Activated CD8-positive, alpha-beta T cell treated with anti-CD3 and anti-CD28 coated beads for 36 hours (primary cell): ENCODE measurements around the gene RPIA. TPM values are rescaled to one million over a fixed set of nuclear protein-coding genes. Genes with fewer than 3 reads are reported as not detected.
"Not testable (repeated sequence)": the region's sequence is repeated elsewhere in the genome, so short reads cannot be mapped to it uniquely, and the experiment has no call there.

Experiments used
- ATAC-seq: fragments of 200-7000 bp; cut with Tn5 transposase; one replicate; pipeline ENCODE4 v1.10.0; 2021; ENCODE audit warnings: mild to moderate bottlenecking, moderate library complexity
- CTCF ChIA-PET: fragments of 350-600 bp; sonication (Branson Sonifier 250); formaldehyde crosslinking; loops from one replicate; lab custom pipeline; 2021; ENCODE audit warnings: antibody characterized with exemption; lab: Charles Lee
- POLR2A ChIA-PET: fragments of 350-600 bp; sonication (Branson Sonifier 250); formaldehyde crosslinking; loops from one replicate; lab custom pipeline; 2021; ENCODE audit warnings: antibody characterized with exemption; lab: Charles Lee
- DNase-seq: peaks from one replicate; pipeline ENCODE4 v3.0.0-alpha.2; 2020
- H3K27ac Mint-ChIP-seq: one replicate; pipeline ENCODE4 v1.8.0; 2021; ENCODE audit warnings: mild to moderate bottlenecking, mixed read lengths
- H3K27me3 Mint-ChIP-seq: one replicate; pipeline ENCODE4 v1.8.0; 2021; ENCODE audit warnings: mixed read lengths
- H3K36me3 Mint-ChIP-seq: one replicate; pipeline ENCODE4 v1.8.0; 2021; ENCODE audit warnings: low read depth, mixed read lengths
- H3K4me1 Mint-ChIP-seq: one replicate; pipeline ENCODE4 v1.8.0; 2021; ENCODE audit warnings: low read depth, mixed read lengths
- H3K4me3 Mint-ChIP-seq: one replicate; pipeline ENCODE4 v1.8.0; 2021; ENCODE audit warnings: mild to moderate bottlenecking, moderate library complexity, mixed read lengths
- H3K9me3 Mint-ChIP-seq: one replicate; pipeline ENCODE4 v1.8.0; 2021; ENCODE audit warnings: mixed read lengths
- intact Hi-C: fragments of 100-400 bp; cut with micrococcal nuclease; formaldehyde crosslinking; loops from one replicate; pipeline ENCODE4 v1.10.0; 2022
- total RNA-seq, 2 experiments: library from RNA; stranded (reverse); gene quantifications; one replicate each; pipeline ENCODE4 v1.2.3, GENCODE V29; 2021
- TF ChIP-seq, protein P1 (sequence below): fragments of 200-600 bp; IDR thresholded peaks from one replicate; pipeline ENCODE4 v1.8.0; 2022; ENCODE audit warnings: antibody characterized with exemption, mild to moderate bottlenecking

RPIA gene
- total RNA-seq, 2 experiments from 2014 or later: 79.4 to 81.0 TPM

DNA sequence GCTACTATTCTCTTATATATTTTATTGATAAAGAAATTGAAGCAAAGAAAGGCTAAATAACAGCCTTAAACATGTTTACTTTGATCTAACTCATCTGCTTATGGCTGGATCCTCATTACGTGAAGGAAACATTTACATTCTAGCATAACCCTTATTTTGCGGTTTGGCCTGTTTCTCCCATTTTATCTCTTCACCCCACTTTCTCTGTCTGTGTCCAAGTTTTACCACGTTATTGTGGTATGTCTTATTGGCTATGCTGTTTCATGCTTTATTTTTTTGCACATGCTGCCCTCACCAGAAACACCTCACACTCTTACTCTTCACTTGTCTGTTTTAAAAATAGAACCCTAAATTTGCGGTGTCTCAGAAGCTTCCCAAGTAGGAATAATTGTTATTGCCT is 78.5 kb downstream of the RPIA start:
- H3K4me1 Mint-ChIP-seq: peaks cover 3% of the 10 kb centered on the region
- peaks cover 3% of the 10 kb centered on the region for H3K9me3 Mint-ChIP-seq
- no peak overlapping the region for H3K27ac Mint-ChIP-seq
- peaks cover 11% of the 10 kb centered on the region for H3K27me3 Mint-ChIP-seq
- TF ChIP-seq, protein P1, sequence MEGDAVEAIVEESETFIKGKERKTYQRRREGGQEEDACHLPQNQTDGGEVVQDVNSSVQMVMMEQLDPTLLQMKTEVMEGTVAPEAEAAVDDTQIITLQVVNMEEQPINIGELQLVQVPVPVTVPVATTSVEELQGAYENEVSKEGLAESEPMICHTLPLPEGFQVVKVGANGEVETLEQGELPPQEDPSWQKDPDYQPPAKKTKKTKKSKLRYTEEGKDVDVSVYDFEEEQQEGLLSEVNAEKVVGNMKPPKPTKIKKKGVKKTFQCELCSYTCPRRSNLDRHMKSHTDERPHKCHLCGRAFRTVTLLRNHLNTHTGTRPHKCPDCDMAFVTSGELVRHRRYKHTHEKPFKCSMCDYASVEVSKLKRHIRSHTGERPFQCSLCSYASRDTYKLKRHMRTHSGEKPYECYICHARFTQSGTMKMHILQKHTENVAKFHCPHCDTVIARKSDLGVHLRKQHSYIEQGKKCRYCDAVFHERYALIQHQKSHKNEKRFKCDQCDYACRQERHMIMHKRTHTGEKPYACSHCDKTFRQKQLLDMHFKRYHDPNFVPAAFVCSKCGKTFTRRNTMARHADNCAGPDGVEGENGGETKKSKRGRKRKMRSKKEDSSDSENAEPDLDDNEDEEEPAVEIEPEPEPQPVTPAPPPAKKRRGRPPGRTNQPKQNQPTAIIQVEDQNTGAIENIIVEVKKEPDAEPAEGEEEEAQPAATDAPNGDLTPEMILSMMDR: no peak
- no peaks in the 10 kb centered on the region for H3K36me3 Mint-ChIP-seq
- no peak overlapping the region for H3K4me3 Mint-ChIP-seq
- DNase-seq (no peak), ATAC-seq (no peak)
- ChIA-PET CTCF (no interaction called here), POLR2A (no interaction called here)
- intact Hi-C loops: no loop called here

DNA sequence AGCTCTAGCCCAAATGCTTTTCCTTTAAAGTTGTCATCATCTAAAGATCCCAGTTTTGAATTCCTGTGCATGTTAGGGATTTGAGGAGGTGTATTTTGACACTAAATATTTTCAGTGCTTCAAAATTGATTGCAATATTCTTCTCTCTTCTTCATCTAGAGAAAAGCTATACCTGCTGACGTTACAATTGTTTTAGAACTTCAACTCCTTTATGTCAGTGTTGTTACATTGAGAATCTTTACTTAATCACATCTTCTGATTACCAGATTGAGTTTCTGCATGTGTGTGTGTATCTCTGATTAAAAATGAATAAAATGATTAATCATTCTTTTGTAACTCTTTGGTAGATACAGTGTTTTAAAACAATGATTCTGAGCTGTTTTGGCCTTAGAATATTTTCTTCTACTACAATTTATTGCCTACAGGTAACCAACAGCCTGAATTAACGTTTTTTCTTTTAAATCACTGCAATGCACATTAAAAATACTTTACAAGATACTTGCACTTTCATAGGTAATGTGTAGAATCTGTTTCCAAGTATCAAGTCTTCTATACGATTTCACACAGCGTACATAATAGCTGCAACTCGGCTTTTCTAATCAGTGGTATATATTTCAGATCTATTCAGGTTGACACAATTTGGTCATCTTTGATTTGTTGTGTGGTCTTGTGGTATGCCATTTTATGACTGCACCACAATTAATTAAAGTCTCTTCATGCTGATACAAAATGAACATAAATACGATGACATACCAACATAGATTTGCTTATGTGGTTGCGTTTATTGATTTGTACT is 82.0 kb downstream of the RPIA start:
- DNase-seq, ATAC-seq, H3K36me3 Mint-ChIP-seq, H3K27ac Mint-ChIP-seq, H3K4me3 Mint-ChIP-seq, H3K27me3 Mint-ChIP-seq, CTCF ChIA-PET, POLR2A ChIA-PET, intact Hi-C loops, H3K4me1 Mint-ChIP-seq: not testable (repeated sequence)
- peaks cover 11% of the 10 kb centered on the region for H3K9me3 Mint-ChIP-seq

DNA sequence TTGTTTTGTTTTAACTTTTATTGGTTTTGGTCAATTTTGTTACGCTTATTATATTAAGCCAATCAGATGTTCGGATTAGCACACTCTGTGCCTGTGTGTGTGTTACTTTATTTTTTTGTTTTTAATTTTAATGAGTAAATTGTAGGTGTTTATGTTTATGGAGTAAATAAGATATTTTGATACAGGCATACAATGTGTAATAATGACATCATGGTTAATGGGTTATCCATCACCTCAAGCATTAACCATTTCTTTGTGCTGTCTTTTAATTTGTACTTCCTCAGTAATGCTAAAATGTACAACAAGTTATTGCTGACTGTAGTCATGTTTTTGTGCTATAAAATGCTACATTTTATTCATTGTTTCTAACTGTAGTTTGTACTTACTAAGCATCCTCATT is 97.7 kb downstream of the RPIA start:
- H3K4me1 Mint-ChIP-seq, H3K27ac Mint-ChIP-seq, ATAC-seq, POLR2A ChIA-PET, CTCF ChIA-PET, H3K9me3 Mint-ChIP-seq, H3K4me3 Mint-ChIP-seq, intact Hi-C loops, DNase-seq, H3K27me3 Mint-ChIP-seq, H3K36me3 Mint-ChIP-seq: not testable (repeated sequence)

DNA sequence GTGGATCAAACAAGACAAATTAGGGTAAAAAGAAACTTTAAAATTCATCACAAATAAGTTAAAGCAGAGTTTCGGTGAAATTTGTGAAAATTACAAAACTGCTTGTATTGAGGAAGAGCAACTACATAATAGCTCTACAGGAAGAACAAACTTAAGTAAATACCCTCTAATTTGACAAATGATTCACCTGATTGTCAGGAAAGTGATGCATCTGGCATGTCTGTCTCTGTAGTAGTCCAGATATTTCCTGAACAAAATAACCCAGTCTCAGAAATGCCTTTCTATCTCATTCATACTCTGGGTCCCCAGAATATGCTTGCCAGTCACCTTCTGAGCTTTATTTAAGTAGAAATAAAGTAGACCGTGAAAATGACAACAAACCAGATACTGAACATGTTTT is 104.5 kb downstream of the RPIA start:
- DNase-seq, H3K27me3 Mint-ChIP-seq, H3K4me3 Mint-ChIP-seq, intact Hi-C loops, POLR2A ChIA-PET, H3K9me3 Mint-ChIP-seq, H3K4me1 Mint-ChIP-seq, H3K36me3 Mint-ChIP-seq, CTCF ChIA-PET, ATAC-seq, H3K27ac Mint-ChIP-seq: not testable (repeated sequence)

DNA sequence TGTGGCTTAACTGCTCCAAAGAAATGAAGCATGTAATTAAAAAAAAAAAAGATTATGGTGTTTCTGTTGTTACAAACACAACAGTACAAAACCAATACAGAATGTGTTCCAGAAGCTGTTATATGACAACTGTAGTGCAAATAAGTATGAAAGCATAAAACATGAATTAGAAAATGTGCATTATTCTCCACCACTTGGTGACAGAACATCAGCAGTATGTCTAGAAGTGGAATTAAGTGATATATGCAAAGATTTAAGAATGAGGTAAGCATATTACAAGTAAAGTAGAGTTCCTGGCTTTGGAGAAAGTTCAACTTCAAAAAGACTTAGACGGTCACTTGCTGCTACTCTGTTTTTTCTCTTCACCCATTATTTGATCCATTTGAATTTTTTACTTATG is 105.0 kb downstream of the RPIA start:
- POLR2A ChIA-PET, ATAC-seq, H3K4me1 Mint-ChIP-seq, H3K9me3 Mint-ChIP-seq, H3K27me3 Mint-ChIP-seq, intact Hi-C loops, H3K27ac Mint-ChIP-seq, H3K4me3 Mint-ChIP-seq, H3K36me3 Mint-ChIP-seq, CTCF ChIA-PET, DNase-seq: not testable (repeated sequence)

DNA sequence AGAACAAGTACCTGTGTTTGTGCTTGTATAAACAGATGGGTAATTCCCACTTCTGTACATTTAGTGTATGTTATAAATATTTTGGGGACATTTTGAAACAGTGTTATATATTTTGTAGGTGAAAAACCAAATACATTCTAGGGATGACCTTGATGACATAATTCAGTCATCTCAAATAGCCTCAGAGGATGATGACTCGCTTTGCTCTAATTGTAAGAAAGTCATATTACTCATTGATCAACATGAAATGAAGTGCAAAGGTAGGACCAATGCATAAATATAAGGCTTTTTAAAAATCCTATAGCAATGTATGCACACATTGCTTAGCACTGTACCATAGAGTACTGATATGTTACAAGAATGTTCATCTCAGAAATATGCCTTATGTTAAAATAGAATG is 105.7 kb downstream of the RPIA start:
- H3K4me1 Mint-ChIP-seq, CTCF ChIA-PET, H3K36me3 Mint-ChIP-seq, intact Hi-C loops, H3K9me3 Mint-ChIP-seq, DNase-seq, POLR2A ChIA-PET, H3K27ac Mint-ChIP-seq, H3K27me3 Mint-ChIP-seq, ATAC-seq, H3K4me3 Mint-ChIP-seq: not testable (repeated sequence)

Other genes starting within 250 kb of the RPIA start
- gene FOXI3, start 239.0 kb upstream of the RPIA start, total RNA-seq: not detected
- gene EIF2AK3, start 64.2 kb upstream of the RPIA start, total RNA-seq: 10 to 100 TPM; 14.9 to 17.4 TPM